SJCRH30 (cell line): ENCODE results near the gene BAG3. TPM values are rescaled to one million over a fixed set of nuclear protein-coding genes. Genes with fewer than 3 reads are reported as not detected.
A peak's percentile ranks its signal among the peaks of the same experiment; 100 is the strongest.

Experiments used
- DNase-seq, 2 experiments: peaks; one replicate each; pipeline ENCODE4 v3.0.0-alpha.2; 2015 to 2020
- H3K27ac ChIP-seq: fragments of 250-450 bp; sonication (Bioruptor Pico); 2 replicates; pipeline ENCODE4 v1.5.1; 2020; ENCODE audit warnings: mild to moderate bottlenecking, moderate library complexity
- H3K27me3 ChIP-seq: fragments of 250-450 bp; sonication (Bioruptor Pico); 2 replicates; pipeline ENCODE4 v1.5.1; 2020; ENCODE audit warnings: mild to moderate bottlenecking, moderate library complexity
- H3K36me3 ChIP-seq: fragments of 250-450 bp; sonication (Bioruptor Pico); 2 replicates; pipeline ENCODE4 v1.5.1; 2020; ENCODE audit warnings: mild to moderate bottlenecking, moderate library complexity
- H3K4me1 ChIP-seq: fragments of 250-450 bp; sonication (Bioruptor Pico); 2 replicates; pipeline ENCODE4 v1.5.1; 2020; ENCODE audit warnings: mild to moderate bottlenecking, moderate library complexity
- H3K4me3 ChIP-seq: fragments of 250-450 bp; sonication (Bioruptor Pico); 2 replicates; pipeline ENCODE4 v1.5.1; 2020; ENCODE audit warnings: mild to moderate bottlenecking, moderate library complexity
- H3K9me3 ChIP-seq: fragments of 250-450 bp; sonication (Bioruptor Pico); replicated peaks from 2 replicates; pipeline ENCODE4 v1.5.1; 2020; ENCODE audit warnings: mild to moderate bottlenecking, moderate library complexity
- total RNA-seq: library from RNA; depleted of rRNA; stranded (reverse); fragments of >200 nt; shearing (Covaris generic); gene quantifications from 2 replicates; pipeline ENCODE4 v1.2.3, GENCODE V29; 2014

Gene BAG3
- total RNA-seq, 1 experiment from 2014 or later = 12.5 TPM

DNA sequence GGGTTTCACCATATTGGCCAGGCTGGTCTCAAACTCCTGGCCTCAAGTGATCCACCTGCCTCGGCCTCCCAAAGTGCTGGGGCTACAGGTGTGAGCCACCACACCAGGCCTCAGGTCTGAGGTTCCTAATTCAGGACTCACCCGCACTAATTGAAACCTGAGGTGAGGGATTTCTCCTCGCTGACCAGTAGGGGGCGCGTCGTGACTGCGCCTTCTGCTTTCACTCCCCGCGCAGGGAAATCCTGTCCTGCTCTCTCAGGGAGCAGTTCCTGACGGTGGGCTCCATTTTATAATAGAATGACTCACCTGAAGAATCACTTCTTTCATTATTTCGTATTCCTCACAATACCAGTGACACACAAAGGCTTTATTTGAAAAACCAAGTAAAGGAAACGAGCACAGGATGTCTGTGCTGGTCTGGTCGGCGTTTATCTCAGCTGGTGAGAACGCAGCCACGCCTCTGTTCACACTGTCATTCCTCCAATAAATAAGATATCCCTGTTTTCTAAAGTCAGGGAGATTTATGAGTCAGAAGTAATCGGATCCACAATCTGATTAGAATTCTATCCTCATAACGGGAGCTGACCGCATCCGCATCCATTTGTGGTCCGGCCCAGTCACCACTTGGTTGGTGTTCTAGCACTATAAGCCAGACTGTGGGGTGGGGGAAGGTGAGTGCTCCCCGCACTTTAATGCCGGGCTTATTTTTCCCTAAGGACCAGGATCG lies 35.4 kb downstream of the BAG3 start:
- Histone ChIP-seq H3K27ac (no peak overlapping the region), H3K9me3 (no peaks in the 10 kb centered on the region), H3K27me3 (no peaks in the 10 kb centered on the region), H3K4me1 (no peaks in the 10 kb centered on the region), H3K4me3 (peak overlapping the region; percentile 22), H3K36me3 (no peaks in the 10 kb centered on the region)
- DNase-seq = peak; percentile 77 to 85

DNA sequence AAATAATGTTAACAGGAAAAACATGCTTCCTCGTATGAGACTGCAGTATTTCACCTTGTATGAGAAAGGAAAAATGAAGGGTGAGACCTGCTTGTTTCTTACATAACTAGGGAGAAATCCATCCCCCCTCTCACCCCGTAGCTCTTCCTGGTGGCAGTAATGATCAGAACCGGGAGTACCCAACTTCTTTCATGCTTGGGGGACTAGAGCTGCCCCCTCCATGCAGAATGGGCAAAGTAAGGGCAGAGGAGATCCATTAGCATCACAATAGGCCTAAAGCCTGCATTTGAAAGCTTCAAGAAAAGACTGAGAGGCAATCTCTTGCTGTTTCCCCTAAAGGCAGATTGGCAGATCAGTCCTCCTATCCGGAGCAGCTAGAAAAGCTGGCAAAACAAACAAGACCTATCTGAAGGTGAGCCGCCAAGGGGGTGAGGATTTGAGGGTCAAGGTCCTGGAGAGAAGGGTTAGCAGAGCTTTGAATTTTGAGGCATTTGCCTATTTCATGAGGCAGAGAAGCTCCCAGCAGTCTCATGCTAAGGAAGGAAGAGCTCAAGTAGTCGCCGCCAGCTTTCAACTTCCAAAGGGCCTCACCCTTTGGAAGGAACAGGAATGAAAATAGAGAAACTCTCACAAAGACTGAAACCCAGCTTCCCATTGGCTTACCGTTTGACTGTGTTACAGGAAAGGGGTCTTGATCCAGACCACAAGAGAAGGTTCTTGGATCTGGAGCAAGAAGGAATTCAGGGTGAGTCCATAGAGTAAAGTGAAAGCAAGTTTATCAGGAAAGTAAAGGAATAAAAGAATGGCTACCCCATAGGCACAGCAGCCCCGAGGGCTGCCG lies 36.2 kb downstream of the BAG3 start:
- no peaks in the 10 kb centered on the region for H3K4me1 ChIP-seq
- no peaks in the 10 kb centered on the region for H3K27me3 ChIP-seq
- no peaks in the 10 kb centered on the region for H3K36me3 ChIP-seq
- DNase-seq = no peak
- H3K27ac ChIP-seq = no peak overlapping the region
- no peaks in the 10 kb centered on the region for H3K9me3 ChIP-seq
- H3K4me3 ChIP-seq = peak overlapping the region; percentile 22

DNA sequence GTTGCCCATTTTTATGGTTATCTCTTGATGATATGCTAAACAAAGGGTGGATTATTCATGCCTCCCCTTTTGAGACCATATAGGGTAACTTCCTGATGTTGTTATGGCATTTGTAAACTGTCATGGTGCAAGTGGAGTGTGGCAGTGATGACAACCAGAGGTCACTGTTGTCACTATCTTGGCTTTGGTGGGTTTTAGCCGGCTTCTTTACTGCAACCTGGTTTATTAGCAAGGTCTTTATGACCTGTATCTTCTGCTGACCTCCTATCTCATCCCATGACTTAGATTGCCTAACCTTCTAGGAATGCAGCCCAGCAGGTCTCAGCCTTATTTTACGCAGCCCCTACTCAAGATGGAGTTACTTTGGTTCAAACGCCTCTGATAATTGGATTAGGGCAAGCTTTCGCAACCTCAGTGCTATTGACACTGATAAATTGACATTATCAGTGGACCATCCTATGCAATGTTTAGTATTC lies 36.9 kb downstream of the BAG3 start:
- H3K36me3 ChIP-seq = no peaks in the 10 kb centered on the region
- H3K27ac ChIP-seq = no peak overlapping the region
- no peak for DNase-seq
- H3K27me3 ChIP-seq = no peaks in the 10 kb centered on the region
- no peak overlapping the region for H3K4me3 ChIP-seq
- no peaks in the 10 kb centered on the region for H3K9me3 ChIP-seq
- H3K4me1 ChIP-seq = peaks cover 3% of the 10 kb centered on the region; the same call in 1 of the 2 replicates

DNA sequence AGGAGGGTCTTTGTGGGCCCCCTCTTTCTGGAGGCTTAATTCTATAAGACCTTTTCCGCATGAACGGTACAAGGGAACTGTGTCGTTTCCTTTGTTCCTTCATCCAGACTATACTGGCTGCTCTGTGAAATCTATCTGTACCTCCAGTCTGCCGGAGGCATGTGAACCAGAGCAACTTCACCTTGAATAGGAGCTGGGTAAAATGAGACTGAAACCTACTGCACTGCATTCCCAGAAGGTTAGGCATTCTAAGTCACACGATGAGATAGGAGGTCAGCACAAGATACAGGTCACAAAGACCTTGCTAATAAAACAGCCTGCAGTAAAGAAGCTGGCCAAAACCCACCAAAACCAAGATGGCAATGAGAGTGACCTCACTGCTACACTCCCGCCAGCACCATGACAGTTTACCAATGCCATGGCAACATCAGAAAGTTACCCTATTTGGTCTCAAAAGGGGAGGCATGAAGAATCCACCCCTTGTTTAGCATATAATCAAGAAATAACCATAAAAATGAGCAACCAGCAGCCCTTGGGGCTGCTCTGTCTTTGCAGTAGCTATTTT lies 37.9 kb downstream of the BAG3 start:
- Histone ChIP-seq H3K36me3 (no peaks in the 10 kb centered on the region), H3K4me3 (no peak overlapping the region), H3K9me3 (no peaks in the 10 kb centered on the region), H3K27me3 (no peaks in the 10 kb centered on the region), H3K27ac (no peak overlapping the region), H3K4me1 (peaks cover 12% of the 10 kb centered on the region)
- DNase-seq = no peak

DNA sequence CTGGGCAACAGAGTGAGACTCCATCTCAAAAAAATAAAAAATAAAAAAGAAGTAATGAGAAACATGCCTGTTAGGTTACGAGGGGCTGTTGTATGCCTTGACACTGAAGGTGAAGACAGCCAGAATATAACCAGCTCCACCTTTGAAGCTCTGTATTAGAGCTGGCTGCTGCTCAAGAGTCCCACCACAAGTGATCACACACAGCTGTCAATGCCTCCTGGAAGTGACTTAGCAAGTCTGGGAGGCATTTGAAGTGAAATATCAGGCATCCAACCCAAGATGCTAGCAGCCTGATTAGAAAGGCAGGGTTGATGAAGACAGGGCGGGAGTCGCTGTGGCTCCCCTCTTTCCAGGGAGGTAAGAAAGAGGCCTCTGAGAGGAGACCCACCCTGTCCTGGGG lies 40.5 kb downstream of the BAG3 start:
- H3K27ac ChIP-seq = no peak overlapping the region
- peaks cover 12% of the 10 kb centered on the region for H3K4me1 ChIP-seq
- no peaks in the 10 kb centered on the region for H3K36me3 ChIP-seq
- H3K27me3 ChIP-seq = no peaks in the 10 kb centered on the region
- no peak overlapping the region for H3K4me3 ChIP-seq
- no peaks in the 10 kb centered on the region for H3K9me3 ChIP-seq
- no peak for DNase-seq

DNA sequence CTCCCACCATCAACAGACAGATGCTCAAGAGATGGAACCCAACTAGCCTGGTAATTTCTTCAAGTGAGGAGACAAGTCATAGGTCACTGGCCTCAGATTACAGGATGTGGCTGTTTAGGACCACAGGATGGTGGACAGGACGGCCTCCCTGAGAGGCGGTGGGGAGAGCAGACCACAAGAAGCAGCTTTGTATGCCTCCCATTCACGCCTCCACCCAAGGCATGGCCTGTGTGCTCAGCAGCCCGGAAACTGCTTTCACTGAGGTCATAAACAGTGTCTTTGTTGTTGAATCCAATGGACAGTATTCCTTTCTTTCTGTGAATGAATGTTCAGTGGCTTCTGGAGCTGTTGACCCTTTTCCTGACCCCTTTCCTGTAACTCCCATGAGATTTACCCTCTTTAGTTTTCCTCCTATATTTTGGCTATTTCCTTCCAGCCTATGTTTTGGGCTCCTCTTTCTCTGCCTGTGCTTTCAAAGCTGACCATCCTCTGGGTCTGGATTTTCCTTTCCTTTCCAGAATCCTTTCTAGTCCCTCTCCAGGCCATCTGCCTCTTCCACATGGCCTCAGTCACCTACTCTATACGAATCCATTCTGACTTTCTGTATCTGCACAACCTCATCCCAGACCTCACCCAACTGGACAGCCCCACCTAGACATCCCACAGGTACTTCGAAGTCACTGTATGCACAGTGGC lies 42.2 kb downstream of the BAG3 start:
- H3K27me3 ChIP-seq = no peaks in the 10 kb centered on the region
- no peaks in the 10 kb centered on the region for H3K9me3 ChIP-seq
- H3K4me1 ChIP-seq = peaks cover 12% of the 10 kb centered on the region
- H3K27ac ChIP-seq = no peak overlapping the region
- H3K36me3 ChIP-seq = no peaks in the 10 kb centered on the region
- DNase-seq = peak; percentile 62 to 76
- no peak overlapping the region for H3K4me3 ChIP-seq

DNA sequence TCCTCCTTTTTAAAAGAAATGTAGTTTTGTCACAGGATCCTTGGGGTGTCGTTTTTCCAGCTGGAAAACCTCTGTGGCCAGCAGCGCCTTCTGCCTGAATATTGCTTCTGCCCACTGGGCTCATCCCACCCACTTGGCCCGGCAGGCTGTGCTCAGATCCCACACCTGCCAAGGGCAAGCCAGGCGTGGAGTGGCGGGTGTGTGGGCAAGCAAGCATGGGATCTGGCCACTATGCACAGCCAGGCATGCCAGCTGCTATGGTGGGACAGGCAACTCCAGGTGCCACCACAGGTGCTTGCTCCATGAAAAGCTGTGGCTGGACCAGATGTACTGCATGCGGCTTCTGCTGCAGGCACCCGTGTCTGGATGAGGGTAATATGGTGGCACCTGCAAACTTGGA lies 43.4 kb downstream of the BAG3 start:
- Histone ChIP-seq H3K27me3 (no peaks in the 10 kb centered on the region), H3K9me3 (no peaks in the 10 kb centered on the region), H3K36me3 (no peaks in the 10 kb centered on the region), H3K4me1 (peaks cover 12% of the 10 kb centered on the region), H3K4me3 (no peak overlapping the region), H3K27ac (no peak overlapping the region)
- DNase-seq = no peak

DNA sequence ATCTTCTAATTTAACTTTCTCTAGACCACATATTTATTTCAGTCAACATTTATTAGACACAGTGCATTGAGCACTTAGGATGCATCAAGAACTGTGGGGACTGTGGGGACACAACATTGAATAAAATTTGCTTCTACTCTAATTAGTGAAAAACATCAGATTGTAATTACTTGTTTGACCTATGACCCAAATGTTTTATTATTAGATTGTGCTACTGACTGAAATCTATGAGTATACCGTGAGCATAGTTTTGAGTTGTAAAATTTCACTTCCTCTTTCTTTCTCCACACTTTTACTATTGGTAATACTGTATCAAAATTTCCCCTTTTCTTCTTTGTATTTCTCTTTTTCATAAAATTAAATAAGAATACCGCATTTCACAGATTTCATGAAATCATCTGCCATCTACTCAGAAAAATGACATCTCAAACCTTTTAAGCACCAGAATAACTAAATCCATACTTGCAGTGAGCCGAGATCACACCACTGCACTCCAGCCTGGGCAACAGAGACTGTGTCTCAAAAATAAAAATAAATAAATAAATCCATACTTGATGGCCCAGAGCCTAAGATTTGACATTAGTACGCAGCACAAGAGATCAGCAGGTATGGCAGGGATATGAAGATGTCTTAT lies 49.3 kb downstream of the BAG3 start:
- Histone ChIP-seq H3K4me3 (no peak overlapping the region), H3K27me3 (no peaks in the 10 kb centered on the region), H3K9me3 (no peaks in the 10 kb centered on the region), H3K36me3 (no peaks in the 10 kb centered on the region), H3K4me1 (peaks cover 6% of the 10 kb centered on the region; the same call in 1 of the 2 replicates), H3K27ac (no peak overlapping the region)
- no peak for DNase-seq

DNA sequence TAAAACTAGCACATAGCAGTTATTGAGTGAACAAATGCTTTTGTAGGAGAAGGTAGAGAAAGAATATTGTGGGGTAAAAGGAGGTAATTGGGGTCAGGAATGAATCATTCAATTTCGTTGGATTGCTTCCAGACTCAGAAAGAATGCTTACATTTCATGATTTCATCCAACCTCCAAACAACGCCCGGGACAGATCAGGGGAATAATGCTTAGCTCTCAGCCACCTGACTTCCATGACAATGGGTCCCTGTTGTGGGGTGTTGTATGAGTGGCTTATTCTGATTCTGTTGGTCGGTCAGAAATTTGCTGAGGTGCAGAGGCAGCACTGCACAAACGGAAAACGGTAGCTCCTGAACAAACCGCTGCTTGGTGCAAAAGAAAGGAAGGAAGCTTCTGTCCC lies 50.7 kb downstream of the BAG3 start:
- peaks cover 6% of the 10 kb centered on the region; the same call in 1 of the 2 replicates for H3K4me1 ChIP-seq
- peak in 1 of 2 experiments; percentile 53 for DNase-seq
- H3K27me3 ChIP-seq = no peaks in the 10 kb centered on the region
- H3K4me3 ChIP-seq = no peak overlapping the region
- no peaks in the 10 kb centered on the region for H3K36me3 ChIP-seq
- H3K9me3 ChIP-seq = no peaks in the 10 kb centered on the region
- no peak overlapping the region for H3K27ac ChIP-seq

DNA sequence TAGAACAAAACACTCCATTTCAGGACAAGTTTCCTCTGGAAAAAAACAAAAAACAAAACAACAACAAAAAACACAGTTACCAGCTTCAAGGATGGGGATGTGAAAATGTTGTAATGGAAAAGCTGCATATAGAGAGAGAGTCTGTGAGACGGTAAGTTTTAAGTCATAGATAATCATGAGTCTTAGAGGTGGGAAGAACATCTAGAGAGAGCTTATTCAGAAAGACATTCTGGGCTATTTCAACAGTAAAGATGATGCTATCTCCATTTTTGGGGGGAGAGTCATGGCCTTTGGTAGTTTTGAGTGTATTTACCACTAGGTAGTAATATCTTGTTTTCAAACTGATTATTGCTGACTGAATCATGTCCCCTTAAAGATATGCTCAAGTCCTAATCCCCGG lies 51.4 kb downstream of the BAG3 start:
- H3K27ac ChIP-seq = no peak overlapping the region
- no peaks in the 10 kb centered on the region for H3K27me3 ChIP-seq
- H3K4me1 ChIP-seq = peaks cover 6% of the 10 kb centered on the region; the same call in 1 of the 2 replicates
- no peaks in the 10 kb centered on the region for H3K9me3 ChIP-seq
- DNase-seq = no peak
- H3K36me3 ChIP-seq = no peaks in the 10 kb centered on the region
- H3K4me3 ChIP-seq = no peak overlapping the region

DNA sequence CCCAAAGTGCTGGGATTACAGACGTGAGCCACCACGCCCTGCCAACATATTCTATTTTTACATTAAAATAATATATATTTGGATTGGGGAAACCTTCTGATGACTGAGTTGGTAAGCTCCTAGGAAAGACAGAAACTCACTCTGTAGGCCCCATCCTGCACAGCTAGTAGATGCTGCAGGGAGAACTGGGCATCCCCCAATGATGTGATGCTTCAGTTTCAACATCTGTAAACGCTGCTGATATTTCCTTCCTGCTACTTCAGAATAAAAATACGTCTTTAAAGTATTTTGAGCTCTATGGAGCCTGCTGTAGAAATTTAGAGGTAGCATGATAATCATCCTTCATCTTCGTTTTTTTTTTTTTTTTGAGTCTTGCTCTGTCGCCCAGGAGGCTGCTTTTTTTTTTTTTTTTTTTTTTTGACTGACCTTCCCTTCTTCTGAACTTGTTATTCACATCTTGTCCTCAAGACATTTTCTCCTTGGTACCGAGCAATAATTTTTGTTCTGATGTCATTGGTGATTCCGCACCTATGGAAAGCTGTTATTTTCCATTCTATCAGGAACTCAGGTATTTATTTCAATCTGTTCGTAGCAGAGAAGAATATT lies 52.8 kb downstream of the BAG3 start:
- no peaks in the 10 kb centered on the region for H3K27me3 ChIP-seq
- no peak overlapping the region for H3K27ac ChIP-seq
- peaks cover 6% of the 10 kb centered on the region; the same call in 1 of the 2 replicates for H3K4me1 ChIP-seq
- no peaks in the 10 kb centered on the region for H3K36me3 ChIP-seq
- no peak overlapping the region for H3K4me3 ChIP-seq
- no peak for DNase-seq
- no peaks in the 10 kb centered on the region for H3K9me3 ChIP-seq

DNA sequence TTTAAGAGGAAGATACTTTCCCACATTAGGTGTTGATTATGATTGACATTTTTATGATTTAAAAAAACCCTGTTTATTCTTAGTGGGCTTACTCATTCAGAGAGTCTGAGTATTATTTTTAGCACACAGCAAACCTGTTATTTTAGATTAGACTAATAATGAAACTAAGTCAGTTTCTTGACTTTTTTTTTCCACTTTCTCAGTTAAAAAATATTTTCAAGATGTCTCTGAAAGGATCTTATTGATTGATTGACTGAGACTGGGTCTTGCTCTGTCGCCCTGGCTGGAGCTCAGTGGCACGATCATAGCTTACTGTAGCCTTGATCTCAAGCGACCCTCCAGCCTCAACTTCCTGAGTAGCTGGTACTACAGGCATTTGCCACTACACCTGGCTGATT lies 54.3 kb downstream of the BAG3 start:
- Histone ChIP-seq H3K9me3 (no peaks in the 10 kb centered on the region), H3K4me1 (peaks cover 6% of the 10 kb centered on the region; the same call in 1 of the 2 replicates), H3K36me3 (no peaks in the 10 kb centered on the region), H3K27me3 (no peaks in the 10 kb centered on the region), H3K4me3 (no peak overlapping the region), H3K27ac (no peak overlapping the region)
- DNase-seq = no peak

DNA sequence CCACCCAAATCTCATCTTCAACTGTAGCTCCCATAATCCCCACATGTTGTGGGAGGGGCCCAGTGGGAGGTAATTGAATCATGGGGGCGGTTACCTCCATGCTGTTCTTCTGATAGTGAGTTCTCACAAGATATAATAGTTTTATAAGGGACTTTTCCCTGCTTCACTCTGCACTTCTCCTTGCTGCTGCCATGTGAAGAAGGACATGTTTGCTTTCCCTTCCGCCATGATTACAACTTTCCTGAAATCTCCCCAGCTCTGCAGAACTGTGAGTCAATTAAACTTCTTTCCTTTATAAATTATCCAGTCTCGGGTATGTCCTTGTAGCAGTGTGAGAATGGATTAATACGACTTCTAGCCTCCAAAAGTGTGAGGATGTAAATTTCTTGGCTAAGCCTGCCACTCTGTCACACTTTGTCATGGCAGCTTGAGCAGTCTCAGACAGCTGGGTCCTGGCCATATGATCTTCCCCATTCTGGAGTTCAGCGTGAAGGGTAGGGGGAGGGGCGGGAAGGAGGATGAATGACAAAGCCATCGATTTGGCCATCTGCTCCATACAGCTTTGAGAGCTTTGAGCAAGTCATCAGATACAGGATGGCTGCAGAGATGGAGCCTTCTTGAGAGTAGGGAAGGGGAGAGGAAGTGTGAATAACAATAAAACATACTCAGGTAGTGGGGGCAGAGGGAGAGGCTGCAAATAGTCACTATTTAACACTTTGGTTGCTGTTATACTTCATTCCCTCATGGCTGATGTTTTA lies 55.5 kb downstream of the BAG3 start:
- Histone ChIP-seq H3K27me3 (no peaks in the 10 kb centered on the region), H3K36me3 (no peaks in the 10 kb centered on the region), H3K4me1 (peaks cover 6% of the 10 kb centered on the region; the same call in 1 of the 2 replicates), H3K9me3 (no peaks in the 10 kb centered on the region), H3K27ac (no peak overlapping the region), H3K4me3 (no peak overlapping the region)
- DNase-seq = peak; percentile 44 to 62
